NCI-H82 treated with DMSO at 0.1 percent for 48 hours (cell line): ENCODE results near the gene BRCA1.
"Not testable (repeated sequence)": the region's sequence is repeated elsewhere in the genome, so short reads cannot be mapped to it uniquely, and the experiment has no call there.

Experiments
- DNase-seq: peaks from one replicate; lab custom pipeline; 2025; ENCODE audit not compliant: unreplicated experiment; lab: John Stamatoyannopoulos, UW

Gene BRCA1

DNA sequence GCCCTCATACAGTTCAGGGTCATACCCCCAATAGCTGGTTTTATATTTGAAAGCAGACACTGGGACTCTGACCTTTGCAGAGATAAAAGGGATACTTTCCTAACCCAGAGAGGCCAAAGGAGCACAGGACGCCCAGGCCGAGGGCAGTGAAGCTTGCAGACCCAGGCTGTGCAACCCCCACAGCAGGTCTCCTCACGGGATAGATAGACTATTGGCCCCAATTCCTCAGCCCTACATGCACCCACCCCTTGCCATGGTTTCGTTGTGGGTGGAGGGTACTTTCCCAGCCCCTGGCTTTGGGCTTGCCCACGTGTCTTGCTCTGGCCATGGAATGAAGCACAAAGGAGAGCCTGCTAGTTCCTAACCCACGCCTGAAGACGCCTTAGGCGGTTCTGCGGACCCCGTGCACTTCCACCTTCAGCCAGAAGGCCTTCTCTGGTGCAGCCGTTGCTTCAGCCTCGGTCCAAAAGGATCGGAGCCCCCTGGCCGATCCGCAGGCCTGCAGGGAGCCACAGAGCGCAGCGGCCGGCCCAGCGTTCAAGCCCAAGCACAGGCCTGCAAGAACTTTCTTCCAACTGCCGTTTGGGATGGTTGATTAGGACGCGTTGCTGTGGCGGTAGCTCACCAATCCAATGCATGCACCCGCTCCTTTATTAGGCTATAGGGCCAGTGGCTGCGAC, 9.8 kb upstream of the BRCA1 start:
- DNase-seq: no peak

GRCh38 chr17:43133439-43133838, 8.3 kb upstream of the BRCA1 start:
- not testable (repeated sequence) for DNase-seq

- DNase-seq: no peak
Measured at GRCh38 chr17:43132117-43132516, 7.0 kb upstream of the BRCA1 start.

DNA sequence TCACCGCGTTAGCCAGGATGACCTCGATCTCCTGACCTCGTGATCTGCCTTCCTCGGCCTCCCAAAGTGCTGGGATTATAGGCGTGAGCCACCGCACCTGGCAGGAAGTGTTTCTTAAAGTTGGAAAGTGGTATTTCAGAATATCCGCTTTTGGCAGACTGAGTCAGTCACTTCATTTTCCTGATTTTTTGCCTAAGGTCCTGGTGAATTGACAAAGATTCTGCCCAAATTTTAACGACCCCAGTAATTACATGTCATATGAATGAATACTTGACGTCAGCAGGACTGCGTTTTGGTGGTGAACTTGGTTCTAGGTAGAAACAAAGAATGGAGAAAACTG, 4.5 kb upstream of the BRCA1 start:
- no peak for DNase-seq

DNA sequence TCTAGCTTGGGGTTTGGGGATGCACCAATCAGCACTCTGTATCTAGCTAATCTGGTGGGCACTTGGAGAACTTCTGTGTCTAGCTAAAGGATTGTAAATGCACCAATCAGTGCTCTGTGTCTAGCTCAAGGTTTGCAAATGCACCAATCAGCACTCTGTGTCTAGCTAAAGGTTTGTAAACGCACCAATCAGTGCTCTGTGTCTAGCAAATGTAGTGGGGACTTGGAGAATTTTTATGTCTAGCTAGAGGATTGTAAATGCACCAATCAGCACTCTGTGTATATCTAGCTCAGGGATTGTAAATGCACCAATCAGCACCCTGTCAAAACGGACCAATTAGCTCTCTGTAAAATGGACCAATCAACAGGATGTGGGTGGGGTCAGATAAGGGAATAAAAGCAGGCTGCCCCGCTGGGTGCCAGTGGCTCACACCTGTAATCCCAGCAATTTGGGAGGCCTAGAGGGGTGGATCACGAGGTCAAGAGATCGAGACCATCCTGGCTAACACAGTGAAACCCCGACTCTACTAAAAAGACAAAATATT, 2.2 kb upstream of the BRCA1 start:
- not testable (repeated sequence) for DNase-seq

DNA sequence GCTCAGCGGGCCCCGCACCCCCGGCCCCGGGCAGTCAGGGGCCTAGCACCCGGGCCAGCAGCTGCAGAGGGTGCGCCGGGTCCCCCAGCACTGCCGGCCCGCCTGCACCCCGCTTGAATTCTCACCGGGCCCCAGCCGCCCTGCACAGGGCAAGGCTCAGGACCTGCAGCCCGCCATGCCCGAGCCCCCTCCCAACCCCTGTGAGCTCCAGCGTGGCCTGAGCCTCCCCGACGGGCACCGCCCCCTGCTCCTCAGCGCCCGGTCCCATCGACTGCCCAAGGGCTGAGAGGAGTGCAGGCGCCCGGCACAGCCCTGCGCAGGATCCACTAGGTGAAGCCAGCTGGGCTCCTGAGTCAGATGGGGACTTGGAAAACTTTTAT, 1.7 kb upstream of the BRCA1 start:
- no peak for DNase-seq

GRCh38 chr17:43125967-43126910, 1.1 kb upstream of the BRCA1 start:
- no peak for DNase-seq

DNA sequence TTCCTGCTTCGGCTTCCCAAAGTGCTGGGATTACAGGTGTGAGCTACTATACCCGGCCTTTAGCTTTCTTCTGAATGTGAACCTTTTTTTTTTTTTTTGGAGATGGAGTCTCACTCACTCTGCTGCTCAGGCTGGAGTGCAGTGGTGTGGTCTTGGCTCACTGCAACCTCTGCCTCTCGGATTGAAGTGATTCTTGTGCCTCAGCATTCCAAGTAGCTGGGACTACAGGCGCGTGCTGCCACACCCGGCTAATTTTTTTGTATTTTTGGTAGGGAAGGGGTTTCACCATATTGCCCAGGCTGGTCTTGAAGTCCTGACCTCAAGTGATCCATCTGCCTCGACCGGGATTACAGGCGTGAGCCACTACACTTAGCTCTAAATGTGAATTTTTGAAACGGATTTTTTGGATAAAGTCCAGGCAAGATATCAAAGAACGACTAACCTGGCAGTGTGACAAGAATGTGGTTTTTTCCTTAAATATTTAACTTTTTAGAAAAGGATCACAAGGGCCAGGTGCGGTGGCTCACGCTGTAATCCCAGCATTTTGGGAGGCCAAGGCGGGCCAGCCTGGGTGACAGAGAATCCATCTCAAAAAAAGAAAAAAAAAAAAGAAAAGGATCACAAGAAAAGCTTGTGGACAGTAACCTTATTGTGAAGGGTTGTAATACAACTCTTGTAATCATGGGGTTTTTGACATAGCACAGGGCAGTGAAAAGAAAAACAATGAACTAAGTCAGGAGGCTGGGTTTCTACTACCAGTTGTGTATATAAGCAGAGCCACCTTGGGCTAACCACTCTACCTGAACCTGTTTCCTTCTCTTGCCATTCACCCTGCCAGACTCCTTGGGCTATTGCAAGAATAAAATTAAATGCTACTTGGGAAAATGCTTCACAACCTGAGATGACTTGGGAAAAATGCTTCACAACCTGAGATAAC, 6.2 kb downstream of the BRCA1 start:
- DNase-seq: no peak

GRCh38 chr17:43114151-43114552, 11.0 kb downstream of the BRCA1 start:
- DNase-seq: no peak

- DNase-seq: no peak
Measured at GRCh38 chr17:43106552-43106951, 18.6 kb downstream of the BRCA1 start.

- DNase-seq: no peak
Measured at GRCh38 chr17:43105146-43105545, 20.0 kb downstream of the BRCA1 start.

DNA sequence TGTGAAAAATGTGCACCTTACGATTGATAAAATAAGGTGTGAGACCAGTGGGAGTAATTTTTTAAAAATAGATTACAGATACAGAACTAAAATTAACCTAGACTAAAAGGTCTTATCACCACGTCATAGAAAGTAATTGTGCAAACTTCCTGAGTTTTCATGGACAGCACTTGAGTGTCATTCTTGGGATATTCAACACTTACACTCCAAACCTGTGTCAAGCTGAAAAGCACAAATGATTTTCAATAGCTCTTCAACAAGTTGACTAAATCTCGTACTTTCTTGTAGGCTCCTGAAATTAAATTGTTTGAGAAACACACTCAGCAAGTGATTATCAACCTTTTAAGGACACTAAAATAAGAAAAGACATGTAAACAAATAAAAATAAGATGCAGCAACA, 20.5 kb downstream of the BRCA1 start:
- no peak for DNase-seq

GRCh38 chr17:43095364-43095763, 29.8 kb downstream of the BRCA1 start:
- not testable (repeated sequence) for DNase-seq

- no peak for DNase-seq
Measured at GRCh38 chr17:43094129-43094835, 30.9 kb downstream of the BRCA1 start.

- DNase-seq: no peak
Measured at GRCh38 chr17:43092901-43093300, 32.3 kb downstream of the BRCA1 start.

GRCh38 chr17:43090022-43090421, 35.1 kb downstream of the BRCA1 start:
- DNase-seq: no peak

DNA sequence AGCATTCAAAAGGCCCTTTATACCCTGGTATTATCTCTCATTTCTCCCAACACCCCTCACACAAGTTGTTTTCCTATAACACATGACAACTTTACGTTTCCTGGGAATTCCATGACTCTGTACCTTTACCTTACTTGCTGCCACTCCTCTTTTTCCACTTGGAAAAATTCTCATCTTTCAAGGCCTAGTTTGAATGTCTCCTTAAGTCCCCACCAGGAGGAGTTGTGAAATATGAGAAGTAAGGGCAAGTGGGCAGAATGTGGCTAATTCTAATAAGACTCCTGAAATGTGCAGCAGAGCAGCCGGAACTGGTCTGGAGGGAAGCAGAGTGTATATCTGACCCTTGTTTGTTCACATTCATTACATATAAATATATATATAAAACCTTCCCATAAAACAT, 39.7 kb downstream of the BRCA1 start:
- no peak for DNase-seq

- no peak for DNase-seq
Measured at GRCh38 chr17:43079641-43080302, 45.4 kb downstream of the BRCA1 start.

DNA sequence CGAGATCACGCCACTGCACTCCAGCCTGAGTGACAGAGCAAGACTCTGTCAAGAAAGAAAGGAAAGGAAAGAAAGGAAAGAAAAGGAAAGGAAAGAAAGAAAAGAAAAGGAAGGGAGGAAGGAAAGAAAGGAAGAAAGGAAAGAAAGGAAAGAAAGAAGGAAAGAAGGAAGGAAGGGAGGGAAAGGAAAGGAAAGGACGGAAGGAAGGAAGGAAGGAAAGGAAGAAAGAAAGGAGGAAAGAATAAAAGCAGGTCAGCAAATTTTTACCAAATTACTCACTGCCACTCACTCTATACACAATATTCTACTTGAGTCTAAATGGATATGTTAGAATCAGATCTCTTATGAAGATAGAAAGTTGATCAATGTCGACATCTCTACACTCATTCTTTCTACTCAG, 50.3 kb downstream of the BRCA1 start:
- DNase-seq: no peak

DNA sequence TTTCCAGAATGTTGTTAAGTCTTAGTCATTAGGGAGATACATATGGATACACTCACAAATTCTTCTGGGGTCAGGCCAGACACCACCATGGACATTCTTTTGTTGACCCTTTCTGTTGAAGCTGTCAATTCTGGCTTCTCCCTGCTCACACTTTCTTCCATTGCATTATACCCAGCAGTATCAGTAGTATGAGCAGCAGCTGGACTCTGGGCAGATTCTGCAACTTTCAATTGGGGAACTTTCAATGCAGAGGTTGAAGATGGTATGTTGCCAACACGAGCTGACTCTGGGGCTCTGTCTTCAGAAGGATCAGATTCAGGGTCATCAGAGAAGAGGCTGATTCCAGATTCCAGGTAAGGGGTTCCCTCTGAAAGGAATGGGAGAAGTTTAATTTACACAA, 54.3 kb downstream of the BRCA1 start:
- no peak for DNase-seq
